CD4-positive, CD25-positive, alpha-beta regulatory T cell (primary cell): ENCODE measurements around the gene MXD1. TPM values are rescaled to one million over a fixed set of nuclear protein-coding genes. Genes with fewer than 3 reads are reported as not detected.
A peak's percentile ranks its signal among the peaks of the same experiment; 100 is the strongest.

ENCODE experiments used
- ATAC-seq, 2 donors: fragments of 150-1000 bp; cut with Tn5 transposase; one replicate each; pipeline ENCODE4 v1.10.0; 2021; ENCODE audit warnings: low read depth in 2 of 2, moderate number of reproducible peaks in 2 of 2, moderate library complexity in 1 of 2
- DNase-seq, 3 donors: peaks; one replicate each; pipeline versions ENCODE4 v3.0.0 to v3.0.0-alpha.2; 2012 to 2022; ENCODE audit warnings: mixed read lengths in 1 of 3
- H3K27ac ChIP-seq: one replicate; pipeline ENCODE4 v1.7.0; 2013; ENCODE audit warnings: mild to moderate bottlenecking, low read length; ENCODE audit not compliant: insufficient read depth, poor library complexity, severe bottlenecking
- H3K27me3 ChIP-seq: one replicate; pipeline ENCODE4 v1.7.0; 2013; ENCODE audit warnings: low read length; ENCODE audit not compliant: control insufficient read depth, insufficient read depth
- H3K36me3 ChIP-seq: one replicate; pipeline ENCODE4 v1.7.0; 2013; ENCODE audit warnings: mild to moderate bottlenecking, low read length, moderate library complexity; ENCODE audit not compliant: control insufficient read depth, insufficient read depth
- H3K4me1 ChIP-seq: 2 replicates; pipeline ENCODE4 v1.7.0; 2013; ENCODE audit warnings: mild to moderate bottlenecking, low read length; ENCODE audit not compliant: insufficient read depth, control insufficient read depth, poor library complexity, severe bottlenecking
- H3K4me3 ChIP-seq: one replicate; pipeline ENCODE4 v1.7.0; 2013; ENCODE audit warnings: low read depth, mild to moderate bottlenecking, low read length, moderate library complexity
- H3K9me3 ChIP-seq, 2 experiments: 1 replicate in 1 of 2; 2 replicates in 1 of 2; pipeline ENCODE4 v1.7.0; 2013; ENCODE audit warnings: low read length in 2 of 2, mild to moderate bottlenecking in 1 of 2, moderate library complexity in 1 of 2; ENCODE audit not compliant: control insufficient read depth in 2 of 2
- H3K27ac Mint-ChIP-seq, 3 donors: one replicate each; pipeline ENCODE4 v1.8.0; 2020 to 2022; ENCODE audit warnings: mild to moderate bottlenecking in 3 of 3, mixed read lengths in 3 of 3, moderate library complexity in 2 of 3
- H3K27me3 Mint-ChIP-seq: one replicate; pipeline ENCODE4 v1.8.0; 2022; ENCODE audit warnings: mild to moderate bottlenecking, mixed read lengths
- H3K36me3 Mint-ChIP-seq: one replicate; pipeline ENCODE4 v1.8.0; 2020; ENCODE audit warnings: mixed read lengths
- H3K4me1 Mint-ChIP-seq, 4 donors: one replicate each; pipeline ENCODE4 v1.8.0; 2020 to 2022; ENCODE audit warnings: mixed read lengths in 4 of 4, mild to moderate bottlenecking in 1 of 4
- H3K4me3 Mint-ChIP-seq, 4 donors: one replicate each; pipeline ENCODE4 v1.8.0; 2020 to 2022; ENCODE audit warnings: mild to moderate bottlenecking in 4 of 4, mixed read lengths in 4 of 4, moderate library complexity in 3 of 4
- H3K9me3 Mint-ChIP-seq, 7 donors: one replicate each; pipeline ENCODE4 v1.8.0; 2020 to 2022; ENCODE audit warnings: mixed read lengths in 7 of 7, mild to moderate bottlenecking in 3 of 7, moderate library complexity in 2 of 7
- polyA plus RNA-seq, 4 donors: library from polyadenylated mRNA; unstranded; fragments of 300-500 nt; fragmentation: Illumina TruSeq; gene quantifications; one replicate each; pipeline ENCODE4 v1.2.3, GENCODE V29; 2021
- total RNA-seq: library from RNA; stranded (reverse); gene quantifications from one replicate; pipeline ENCODE4 v1.2.3, GENCODE V29; 2022

Gene MXD1
- total and polyA plus RNA-seq, 5 donors from 2014 or later: 8.3 to 40.6 (median 12.9) TPM

GRCh38 chr2:69975136-69975852 lies 60.4 kb downstream of the MXD1 start:
- ATAC-seq (no peak), DNase-seq (no peak)
- Mint-ChIP-seq H3K4me3 (peak overlapping the region in 3 of 4 donors; percentile 4 to 42 (median 10)), H3K27ac (peak overlapping the region in 2 of 3 donors; percentile 90 to 95), H3K27me3 (no peaks in the 10 kb centered on the region), H3K9me3 (peaks cover 0 to 2% (median 0%) of the 10 kb centered on the region in 7 donors), H3K36me3 (no peaks in the 10 kb centered on the region), H3K4me1 (peaks cover 0 to 35% (median 13%) of the 10 kb centered on the region in 4 donors)
- Histone ChIP-seq H3K9me3 (no peaks in the 10 kb centered on the region), H3K36me3 (no peaks in the 10 kb centered on the region), H3K27me3 (no peaks in the 10 kb centered on the region), H3K4me1 (peaks cover 12% of the 10 kb centered on the region), H3K27ac (no peak overlapping the region), H3K4me3 (no peak overlapping the region)

GRCh38 chr2:69975853-69976462 lies 61.0 kb downstream of the MXD1 start:
- no peak for ATAC-seq

DNA sequence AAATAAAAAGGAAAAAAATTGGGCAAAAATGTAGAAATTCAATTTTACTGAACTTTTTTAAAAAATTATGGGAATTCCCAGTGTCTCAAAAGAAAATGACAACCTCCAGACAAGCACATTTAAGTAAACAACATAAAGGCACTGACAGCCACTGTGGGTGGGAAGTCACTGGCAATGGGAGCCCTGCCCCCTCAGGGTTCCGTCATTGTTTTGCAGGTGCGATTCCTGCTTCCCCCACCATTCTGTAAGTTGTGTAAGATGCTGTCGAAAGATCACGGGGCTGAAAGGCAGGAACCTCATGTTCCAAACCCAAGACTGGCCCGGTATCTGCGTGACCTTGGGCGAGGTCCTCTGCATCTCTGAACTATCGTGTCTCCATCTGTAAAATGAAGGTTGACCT lies 62.3 kb downstream of the MXD1 start:
- Histone ChIP-seq H3K4me3 (no peak overlapping the region), H3K9me3 (no peaks in the 10 kb centered on the region), H3K4me1 (peaks cover 12% of the 10 kb centered on the region), H3K27me3 (no peaks in the 10 kb centered on the region), H3K36me3 (no peaks in the 10 kb centered on the region), H3K27ac (no peak overlapping the region)
- no peak for DNase-seq
- H3K36me3 Mint-ChIP-seq: no peaks in the 10 kb centered on the region
- no peak overlapping the region for H3K27ac Mint-ChIP-seq
- H3K4me1 Mint-ChIP-seq: peaks cover 0 to 35% (median 13%) of the 10 kb centered on the region in 4 donors
- peaks cover 0 to 2% (median 0%) of the 10 kb centered on the region in 7 donors for H3K9me3 Mint-ChIP-seq
- no peaks in the 10 kb centered on the region for H3K27me3 Mint-ChIP-seq
- ATAC-seq: no peak
- no peak overlapping the region for H3K4me3 Mint-ChIP-seq

More at GRCh38 chr2:69975853-69976462, 61.0 kb downstream of the MXD1 start:
- no peak overlapping the region for H3K4me3 ChIP-seq
- peaks cover 12% of the 10 kb centered on the region for H3K4me1 ChIP-seq
- H3K36me3 ChIP-seq: no peaks in the 10 kb centered on the region
- Mint-ChIP-seq H3K27me3 (no peaks in the 10 kb centered on the region), H3K4me3 (peak overlapping the region in 3 of 4 donors; percentile 10 to 73 (median 42)), H3K9me3 (peaks cover 0 to 2% (median 0%) of the 10 kb centered on the region in 7 donors), H3K36me3 (no peaks in the 10 kb centered on the region), H3K27ac (peak overlapping the region in 2 of 3 donors; percentile 90 to 95), H3K4me1 (peaks cover 0 to 35% (median 13%) of the 10 kb centered on the region in 4 donors)
- DNase-seq: peak in 1 of 3 donors; percentile 65
- no peak overlapping the region for H3K27ac ChIP-seq
- H3K9me3 ChIP-seq: no peaks in the 10 kb centered on the region
- H3K27me3 ChIP-seq: no peaks in the 10 kb centered on the region

DNA sequence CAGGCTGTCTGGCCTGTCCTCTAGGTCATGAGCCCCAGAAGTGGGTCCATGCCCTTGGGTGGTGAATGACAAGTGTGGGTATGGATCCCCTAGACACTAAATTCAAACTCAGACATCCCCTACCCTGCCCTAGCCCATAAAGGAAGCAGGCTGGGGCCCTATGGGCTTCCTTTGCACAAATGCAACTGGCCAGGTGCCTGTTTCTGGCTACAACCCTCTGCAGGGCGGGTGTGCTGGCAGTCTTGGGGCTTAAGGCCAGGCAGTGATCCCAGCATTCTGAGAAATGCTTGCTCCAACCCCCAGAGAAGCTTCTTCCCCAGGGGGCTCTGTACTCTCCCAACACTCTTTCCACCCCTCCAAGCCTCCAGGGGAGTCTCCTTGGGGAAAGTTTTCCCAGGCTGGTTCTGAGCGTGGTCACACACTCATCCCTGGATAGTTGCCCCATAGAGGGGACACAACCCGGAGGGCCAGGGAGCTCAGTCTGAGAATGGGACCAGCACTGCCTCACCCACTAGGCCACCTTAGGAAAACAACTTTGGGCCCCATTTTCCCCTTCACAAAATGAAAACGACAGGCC lies 63.1 kb downstream of the MXD1 start:
- Mint-ChIP-seq H3K4me3 (no peak overlapping the region), H3K9me3 (peaks cover 0 to 2% (median 0%) of the 10 kb centered on the region in 7 donors), H3K27me3 (no peaks in the 10 kb centered on the region), H3K27ac (no peak overlapping the region), H3K4me1 (peaks cover 0 to 30% (median 13%) of the 10 kb centered on the region in 4 donors), H3K36me3 (no peaks in the 10 kb centered on the region)
- no peak for DNase-seq
- Histone ChIP-seq H3K9me3 (no peaks in the 10 kb centered on the region), H3K4me1 (peaks cover 12% of the 10 kb centered on the region), H3K27ac (no peak overlapping the region), H3K36me3 (no peaks in the 10 kb centered on the region), H3K4me3 (no peak overlapping the region), H3K27me3 (no peaks in the 10 kb centered on the region)
- no peak for ATAC-seq

DNA sequence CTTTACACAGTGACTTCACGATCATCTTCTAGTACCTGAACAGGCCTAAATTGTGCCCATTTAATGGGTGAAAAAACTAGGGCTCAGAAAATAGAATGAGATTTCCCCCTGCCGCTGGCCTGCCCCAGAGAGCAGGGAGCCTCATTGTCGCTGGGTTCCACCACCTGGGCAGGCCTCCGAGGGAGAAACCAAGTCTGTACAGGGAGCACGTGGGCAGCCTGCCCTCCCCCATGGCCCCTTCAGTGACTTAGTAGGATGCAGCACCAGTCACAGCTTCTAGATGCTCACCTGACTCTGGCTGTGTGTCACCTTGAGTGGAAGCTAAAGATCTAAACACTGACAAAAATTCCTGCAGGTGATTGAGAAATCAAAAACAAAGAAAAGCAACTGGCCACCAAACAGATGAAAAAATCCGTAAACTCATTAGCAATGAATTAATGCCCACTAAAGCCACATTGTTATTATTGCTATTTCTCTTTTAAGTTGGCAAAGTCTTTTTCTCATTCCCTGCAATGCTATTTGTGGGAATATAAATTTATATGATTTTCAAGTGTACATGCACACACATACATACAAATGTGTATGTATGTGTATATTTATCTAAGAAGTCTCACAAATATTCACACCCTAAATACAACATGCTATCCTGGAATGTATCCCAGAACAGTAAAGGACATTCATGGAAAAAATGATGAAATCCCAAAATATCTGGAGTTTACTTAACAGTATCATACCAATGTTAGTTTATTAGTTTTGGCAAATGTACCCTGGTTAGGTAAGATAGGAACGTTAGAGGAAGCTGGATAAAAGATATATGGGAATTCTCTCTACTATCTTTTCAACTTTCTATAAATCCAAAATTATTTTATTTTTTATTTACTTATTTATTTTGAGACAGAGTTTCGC lies 65.2 kb downstream of the MXD1 start:
- no peaks in the 10 kb centered on the region for H3K27me3 ChIP-seq
- Mint-ChIP-seq H3K9me3 (peaks cover 0 to 2% (median 0%) of the 10 kb centered on the region in 7 donors), H3K27ac (peak overlapping the region in 2 of 3 donors; percentile 20 to 34), H3K36me3 (no peaks in the 10 kb centered on the region), H3K4me1 (peaks cover 0 to 22% (median 14%) of the 10 kb centered on the region in 4 donors), H3K4me3 (no peak overlapping the region), H3K27me3 (no peaks in the 10 kb centered on the region)
- peaks cover 8% of the 10 kb centered on the region for H3K4me1 ChIP-seq
- H3K9me3 ChIP-seq: no peaks in the 10 kb centered on the region
- ATAC-seq: no peak
- no peak overlapping the region for H3K27ac ChIP-seq
- no peak for DNase-seq
- H3K36me3 ChIP-seq: no peaks in the 10 kb centered on the region
- H3K4me3 ChIP-seq: no peak overlapping the region

- ATAC-seq: no peak
- DNase-seq: no peak
- Histone ChIP-seq H3K27me3 (no peaks in the 10 kb centered on the region), H3K4me1 (no peaks in the 10 kb centered on the region), H3K36me3 (no peaks in the 10 kb centered on the region), H3K4me3 (no peak overlapping the region), H3K27ac (no peak overlapping the region), H3K9me3 (no peaks in the 10 kb centered on the region)
- no peaks in the 10 kb centered on the region for H3K27me3 Mint-ChIP-seq
- H3K9me3 Mint-ChIP-seq: no peaks in the 10 kb centered on the region
- peaks cover 3% of the 10 kb centered on the region for H3K36me3 Mint-ChIP-seq
- no peak overlapping the region for H3K4me3 Mint-ChIP-seq
- H3K27ac Mint-ChIP-seq: peak overlapping the region in 1 of 3 donors; percentile 27
- peaks cover 0 to 2% (median 0%) of the 10 kb centered on the region in 4 donors for H3K4me1 Mint-ChIP-seq
These were observed 68.6 kb downstream of the MXD1 start for GRCh38 chr2:69983392-69983966.

DNA sequence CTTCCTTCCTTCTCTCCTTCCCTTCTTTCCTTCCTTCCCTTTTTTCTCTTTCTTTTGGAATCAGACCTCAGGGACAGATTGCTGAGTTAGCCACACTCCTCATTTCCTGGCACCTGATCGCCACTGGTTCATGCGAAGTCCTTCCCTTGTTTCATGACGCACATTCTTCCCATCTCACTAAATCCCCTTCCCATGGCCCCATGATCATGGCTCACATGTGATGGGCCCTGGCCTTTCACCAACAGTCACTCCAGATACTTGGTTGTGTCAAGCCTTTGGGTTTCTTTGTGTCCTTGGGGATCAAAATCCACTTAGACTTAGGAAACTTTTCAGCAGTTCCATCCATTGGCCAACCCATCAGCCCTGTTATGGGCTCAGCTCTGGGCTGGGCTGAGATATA lies 70.3 kb downstream of the MXD1 start:
- H3K4me1 ChIP-seq: no peaks in the 10 kb centered on the region
- H3K36me3 Mint-ChIP-seq: peaks cover 3% of the 10 kb centered on the region
- peaks cover 0 to 2% (median 0%) of the 10 kb centered on the region in 4 donors for H3K4me1 Mint-ChIP-seq
- H3K4me3 Mint-ChIP-seq: no peak overlapping the region
- no peak for DNase-seq
- H3K27ac Mint-ChIP-seq: peak overlapping the region in 1 of 3 donors; percentile 23
- no peak overlapping the region for H3K27ac ChIP-seq
- no peaks in the 10 kb centered on the region for H3K36me3 ChIP-seq
- no peaks in the 10 kb centered on the region for H3K9me3 ChIP-seq
- H3K4me3 ChIP-seq: no peak overlapping the region
- no peaks in the 10 kb centered on the region for H3K9me3 Mint-ChIP-seq
- no peaks in the 10 kb centered on the region for H3K27me3 Mint-ChIP-seq
- ATAC-seq: no peak
- no peaks in the 10 kb centered on the region for H3K27me3 ChIP-seq
